Prostate gland (tissue), 2 donors: ENCODE results near the gene POPDC3.

Source experiments
- CTCF ChIP-seq, 4 experiments: fragments of 200-600 bp in 2 of 4; fragments of 450-650 bp in 2 of 4; sonication (generic) in 2 of 4; IDR thresholded peaks; 1 replicate in 3 of 4; 2 replicates in 1 of 4; pipeline ENCODE4 v1.5.1; 2016 to 2019; ENCODE audit warnings: antibody characterized with exemption in 4 of 4, mild to moderate bottlenecking in 2 of 4, moderate library complexity in 2 of 4
- POLR2A ChIP-seq: fragments of 450-650 bp; IDR thresholded peaks from one replicate; pipeline ENCODE4 v1.6.1; 2016; ENCODE audit warnings: antibody characterized with exemption, mild to moderate bottlenecking

DNA sequence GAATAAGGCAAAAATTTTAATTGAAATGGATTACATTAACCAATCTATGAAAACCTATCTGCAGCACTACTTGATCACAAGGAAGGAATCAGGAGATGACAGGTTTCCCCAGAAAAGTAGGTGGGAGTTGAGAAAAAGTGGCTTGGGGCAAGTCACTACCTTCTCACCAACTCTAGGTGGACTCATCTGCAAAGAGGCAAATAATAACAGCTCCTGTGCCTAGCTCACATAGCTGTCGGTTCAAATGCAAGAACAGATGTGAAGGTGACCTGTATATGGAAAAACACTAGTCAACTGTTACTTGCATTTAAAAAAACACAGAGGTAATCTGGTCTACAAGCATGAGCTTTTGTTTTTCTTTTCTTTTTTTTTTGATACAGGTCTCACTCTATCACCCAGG, 67.2 kb downstream of the POPDC3 start:
- TF ChIP-seq CTCF (IDR thresholded peaks at IDR 0.05) (no peak), POLR2A (no peak)
